AG10803 (cell line): Measurements from ENCODE around the gene CHRDL1.

ENCODE experiments used
- DNase-seq: peaks from one replicate; pipeline ENCODE4 v3.0.0; 2010; ENCODE audit warnings: low read depth
- H3K4me3 ChIP-seq: 2 replicates; pipeline ENCODE4 v1.5.1; 2011; ENCODE audit warnings: mild to moderate bottlenecking, low read length, control low read depth
- CTCF ChIP-seq: conservative IDR thresholded peaks from 2 replicates; pipeline ENCODE4 v1.5.1; 2011; ENCODE audit warnings: mild to moderate bottlenecking, low read length, control low read depth, inconsistent platforms

CHRDL1 gene

GRCh38 chrX:110805303-110805702 is 9.7 kb upstream of the CHRDL1 start:
- no peak for TF ChIP-seq CTCF
- DNase-seq = no peak

GRCh38 chrX:110804446-110804845 is 8.8 kb upstream of the CHRDL1 start:
- no peak for TF ChIP-seq CTCF
- DNase-seq = no peak
- no peak overlapping the region for H3K4me3 ChIP-seq

More at GRCh38 chrX:110805303-110805702, 9.7 kb upstream of the CHRDL1 start:
- H3K4me3 ChIP-seq = no peak overlapping the region

GRCh38 chrX:110803506-110803905 is 7.9 kb upstream of the CHRDL1 start:
- no peak for TF ChIP-seq CTCF
- DNase-seq = no peak
- H3K4me3 ChIP-seq = no peak overlapping the region

GRCh38 chrX:110796407-110796697 is 735 bp upstream of the CHRDL1 start:
- TF ChIP-seq CTCF = no peak
- DNase-seq = no peak
- no peak overlapping the region for H3K4me3 ChIP-seq

- no peak for TF ChIP-seq CTCF
- DNase-seq = no peak
- no peak overlapping the region for H3K4me3 ChIP-seq
Measured at GRCh38 chrX:110794601-110795000, 1.0 kb downstream of the CHRDL1 start.

- no peak for TF ChIP-seq CTCF
- DNase-seq = no peak
- H3K4me3 ChIP-seq = no peak overlapping the region
Measured at GRCh38 chrX:110791071-110791470, 4.5 kb downstream of the CHRDL1 start.

- TF ChIP-seq CTCF = no peak
- peak; percentile 38 for DNase-seq
- no peak overlapping the region for H3K4me3 ChIP-seq
Measured at GRCh38 chrX:110786486-110786885, 9.1 kb downstream of the CHRDL1 start.
